GM18517 (cell line): ENCODE measurements around the gene ITSN2.

ENCODE experiments used
- ATAC-seq: cut with Tn5 transposase; IDR thresholded peaks from one replicate; pipeline ENCODE4 v1.9.1; 2021; ENCODE audit warnings: mild to moderate bottlenecking, moderate library complexity; ENCODE audit not compliant: unreplicated experiment

ITSN2 gene

GRCh38 chr2:24189551-24189950 lies 170.8 kb downstream of the ITSN2 start:
- no peak for ATAC-seq

DNA sequence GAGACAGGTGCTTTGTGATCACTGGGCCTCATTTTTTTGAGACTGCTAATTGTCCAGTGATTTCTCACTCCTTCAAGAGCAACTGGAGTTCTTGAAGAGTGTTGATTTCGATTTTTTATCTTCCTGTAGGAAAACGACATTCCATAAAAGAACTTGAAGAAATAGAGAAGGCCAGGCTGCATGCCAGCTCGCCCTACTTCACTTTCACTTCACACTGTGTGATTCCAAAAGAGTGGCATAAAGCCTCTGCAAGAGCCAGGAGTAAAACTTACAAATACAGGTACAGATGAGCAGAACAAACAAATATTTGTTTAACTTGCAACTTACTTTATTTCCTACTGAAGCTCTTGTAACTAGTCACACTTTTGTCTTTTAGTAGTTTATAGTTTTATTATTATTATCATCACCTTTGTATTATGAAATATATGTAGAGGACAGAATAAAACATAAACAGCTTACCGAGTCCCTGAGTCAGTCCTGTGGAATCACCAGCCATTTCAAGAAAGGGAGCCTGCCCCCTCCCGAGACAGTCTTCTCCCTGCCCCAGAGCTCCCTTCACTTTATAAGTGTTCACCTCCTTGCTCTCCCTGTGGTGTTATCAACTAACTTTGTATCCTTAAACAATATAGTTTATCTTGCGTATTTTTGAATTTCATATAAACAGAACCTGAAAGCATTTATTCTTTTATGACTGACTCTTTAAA lies 176.8 kb downstream of the ITSN2 start:
- ATAC-seq: no peak

GRCh38 chr2:24182507-24182906 lies 177.8 kb downstream of the ITSN2 start:
- ATAC-seq: no peak

DNA sequence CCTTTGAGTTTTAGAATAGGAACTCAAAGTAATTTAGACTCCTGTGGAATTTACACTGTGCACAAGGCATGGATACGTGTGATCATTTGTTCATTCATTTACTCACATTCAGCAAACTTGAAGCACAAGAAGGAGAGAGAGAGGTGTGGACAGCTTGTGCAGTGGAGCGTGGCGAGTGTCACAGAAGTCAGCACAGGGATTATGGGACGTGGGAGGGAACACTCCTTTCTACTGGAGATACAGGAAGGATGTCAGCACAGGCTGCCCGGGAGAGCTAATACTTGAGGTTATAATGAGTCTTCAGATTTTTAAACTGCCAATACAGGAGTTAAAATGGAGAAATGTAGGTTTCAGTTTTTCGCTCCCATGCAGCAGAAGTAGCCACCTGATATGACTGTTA lies 178.5 kb downstream of the ITSN2 start:
- ATAC-seq: no peak

DNA sequence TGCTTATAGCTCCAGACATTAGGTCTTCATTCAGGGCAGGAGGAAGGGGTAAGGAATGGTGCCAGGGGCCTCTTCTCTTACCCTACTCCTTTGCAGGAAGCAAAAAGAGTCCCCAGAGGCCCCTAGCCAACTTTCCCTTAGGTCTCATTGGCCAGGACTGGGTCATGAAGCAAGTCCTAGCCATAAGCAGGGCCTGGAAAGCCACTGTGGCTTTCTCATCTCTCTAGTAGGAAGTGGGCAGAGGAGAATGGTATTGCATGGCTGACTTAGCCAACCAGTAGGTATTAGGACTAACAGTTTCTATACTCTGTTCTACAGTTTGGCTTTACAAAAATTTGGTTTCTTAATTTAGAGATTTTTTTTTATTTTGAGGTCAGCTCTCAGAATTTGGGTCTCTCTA lies 180.7 kb downstream of the ITSN2 start:
- no peak for ATAC-seq

- no peak for ATAC-seq
Measured at GRCh38 chr2:24176326-24176725, 184.0 kb downstream of the ITSN2 start.

DNA sequence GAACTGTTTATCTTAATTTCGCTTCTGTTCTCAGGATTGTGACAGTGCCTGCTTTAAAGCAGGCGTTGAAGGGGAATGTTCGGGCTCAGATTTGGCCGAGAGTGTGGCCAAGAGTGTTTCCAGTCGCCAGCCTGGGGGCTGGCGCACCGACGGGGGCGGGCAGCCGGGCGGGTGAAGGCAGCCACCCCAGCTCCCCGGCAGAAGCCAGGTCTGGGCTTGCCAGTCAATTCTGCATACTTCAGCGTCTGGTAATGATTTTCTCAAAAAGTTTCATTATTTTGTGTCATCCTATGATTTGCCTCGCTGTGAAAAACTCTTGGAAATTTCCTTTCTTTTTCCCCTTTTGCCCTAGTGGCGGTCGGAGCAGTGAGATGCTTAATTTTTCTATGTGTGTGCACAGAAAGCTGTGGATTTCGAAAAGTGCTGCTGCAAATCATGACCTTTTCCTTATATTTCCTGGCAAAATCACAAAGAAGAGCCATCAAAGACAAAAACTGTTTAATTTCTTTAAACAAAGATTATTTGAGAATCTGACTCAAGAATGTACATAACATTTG lies 184.6 kb downstream of the ITSN2 start:
- no peak for ATAC-seq

DNA sequence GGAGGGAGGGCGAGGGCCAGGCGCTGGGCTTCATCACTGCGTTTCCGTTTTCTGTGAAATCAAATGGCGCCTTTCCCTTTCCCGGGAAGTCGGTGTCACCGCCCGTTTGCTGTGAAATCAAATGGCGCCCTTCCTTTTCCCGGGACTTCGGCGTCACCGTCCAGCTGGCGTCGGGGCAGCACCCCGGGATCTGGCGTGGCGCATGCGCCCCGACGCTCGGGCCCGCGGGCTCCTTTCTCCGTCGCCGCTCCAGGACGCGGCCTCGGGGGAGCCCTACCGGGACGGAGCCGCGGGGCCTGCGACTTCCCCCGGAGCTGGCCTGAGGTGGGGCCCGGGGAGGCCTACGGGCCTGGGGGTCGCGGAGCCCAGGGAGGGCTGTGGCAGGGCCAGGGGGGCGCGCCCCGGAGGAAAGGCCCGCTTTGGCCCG lies 185.5 kb downstream of the ITSN2 start, which contains the start of gene FAM228A:
Gene FAM228A (plus strand): TSS at position 203 of the 427 bp plus-strand sequence. CDS start 428 bp downstream, outside the sequence.
- ATAC-seq: no peak

DNA sequence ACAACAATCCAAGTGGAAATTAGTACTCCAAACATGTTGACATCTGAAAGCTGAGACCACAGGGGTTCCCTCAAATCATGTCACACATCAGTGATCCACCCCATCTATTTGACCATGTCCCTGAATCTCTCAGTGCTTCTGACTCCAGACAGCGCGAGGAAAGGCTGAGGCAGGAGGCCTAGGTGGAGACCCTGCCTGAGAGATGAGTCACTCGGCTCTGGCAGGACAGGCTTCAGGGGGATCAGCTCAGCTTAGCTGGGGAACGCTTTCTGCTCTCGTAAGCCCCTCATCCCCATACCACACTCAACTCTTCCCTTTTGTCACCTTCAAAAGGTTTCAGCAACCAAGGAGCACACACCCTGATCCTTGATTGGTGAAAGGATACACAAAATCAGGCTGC lies 191.3 kb downstream of the ITSN2 start:
- ATAC-seq: no peak

GRCh38 chr2:24164416-24164973 lies 195.8 kb downstream of the ITSN2 start:
- peak; percentile 53 for ATAC-seq

DNA sequence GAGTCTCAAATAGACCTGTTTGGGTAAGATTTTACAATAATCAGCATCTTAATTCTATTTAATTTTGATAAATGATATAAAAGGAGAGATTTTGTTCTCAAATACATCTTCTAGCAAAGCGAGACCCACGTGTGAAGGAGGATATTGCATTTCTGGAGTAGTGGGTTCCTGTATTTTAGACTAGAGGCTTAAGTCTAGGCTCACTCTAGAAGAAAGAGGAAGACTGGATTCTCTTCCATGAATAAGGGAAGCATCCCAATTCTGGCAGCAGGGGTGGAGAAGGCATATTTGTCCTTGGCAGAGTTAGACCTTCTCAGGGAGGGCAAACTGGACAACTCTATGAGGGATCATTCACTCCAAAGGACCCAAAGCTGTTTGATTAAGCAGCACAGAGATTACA lies 196.7 kb downstream of the ITSN2 start:
- no peak for ATAC-seq

DNA sequence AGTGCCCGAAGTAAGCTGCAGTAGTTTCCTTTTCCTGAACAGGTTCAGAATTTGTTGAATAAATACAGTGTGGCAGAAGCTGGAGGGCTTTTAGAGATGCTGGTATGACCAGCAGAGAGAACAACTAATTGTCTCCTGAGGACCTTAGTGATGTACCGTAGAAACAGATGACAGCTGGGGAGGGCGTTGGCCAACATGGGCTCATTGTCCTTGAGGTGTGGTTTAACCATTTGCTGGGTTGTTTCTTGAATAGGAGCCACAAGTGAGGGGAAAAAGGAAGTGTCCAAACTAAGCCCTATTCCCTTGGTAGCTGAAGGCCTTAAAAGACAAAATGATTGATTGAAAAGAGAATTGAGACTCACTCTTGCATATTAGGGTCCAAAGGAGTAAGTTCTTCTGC lies 197.2 kb downstream of the ITSN2 start:
- ATAC-seq: no peak

DNA sequence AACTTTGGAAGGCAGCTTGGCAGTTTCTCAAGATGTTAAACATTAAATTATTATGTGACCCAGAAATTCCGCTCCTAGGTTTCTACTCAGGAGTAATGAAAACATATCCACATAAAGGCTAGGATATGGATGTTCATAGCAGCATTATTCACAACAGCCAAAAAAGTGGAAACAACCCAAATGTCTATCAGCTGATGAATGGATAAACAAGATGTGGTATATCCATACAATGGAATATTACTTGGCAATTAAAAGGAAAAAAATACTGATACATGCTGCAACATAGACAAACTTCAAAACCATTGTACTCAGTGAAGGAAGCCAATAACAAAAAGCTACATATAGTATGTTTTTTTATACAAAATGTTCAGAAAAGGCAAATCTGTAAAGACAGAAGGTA lies 197.8 kb downstream of the ITSN2 start:
- no peak for ATAC-seq

DNA sequence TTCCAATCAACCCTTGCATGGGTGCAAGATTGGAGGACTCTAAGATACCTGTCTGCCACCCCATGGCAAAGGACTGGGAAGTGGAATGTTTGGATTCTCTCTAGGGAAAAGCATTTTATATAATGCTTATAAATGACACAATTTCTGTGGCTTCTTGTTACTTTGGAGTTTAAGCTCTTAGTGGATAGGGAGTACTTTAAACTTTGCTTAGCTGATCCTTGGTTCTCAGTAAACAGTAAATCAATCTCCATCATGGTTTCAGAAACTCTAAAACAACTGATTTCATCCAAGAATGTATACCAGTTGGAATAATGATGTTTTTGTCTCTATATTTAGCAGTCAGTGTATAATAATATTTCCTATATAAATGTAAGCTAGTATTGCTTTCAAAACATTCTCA lies 199.6 kb downstream of the ITSN2 start:
- ATAC-seq: no peak

- no peak for ATAC-seq
Measured at GRCh38 chr2:24159708-24160107, 200.6 kb downstream of the ITSN2 start.

- ATAC-seq: no peak
Measured at GRCh38 chr2:24158131-24158530, 202.2 kb downstream of the ITSN2 start.

DNA sequence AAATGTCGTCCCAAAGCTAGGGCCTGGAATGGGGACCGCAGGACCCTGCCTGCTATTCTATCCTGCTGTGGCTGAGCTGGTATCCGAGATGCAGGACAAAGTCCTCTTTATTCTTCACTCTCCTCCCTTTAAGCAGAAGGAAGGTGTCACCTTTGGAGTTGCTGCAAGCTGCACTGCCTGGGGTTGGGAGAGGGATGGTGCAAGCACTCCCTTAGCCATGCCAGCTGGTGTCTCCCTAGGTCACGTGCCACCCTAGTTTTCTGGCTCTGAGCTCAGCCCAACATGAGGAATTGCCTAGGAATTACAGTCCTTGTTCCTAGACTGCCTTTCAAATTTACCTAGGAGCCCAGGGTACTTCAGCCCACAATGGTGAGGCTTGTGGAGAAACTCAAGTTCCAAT lies 206.9 kb downstream of the ITSN2 start:
- ATAC-seq: no peak
